Activated T-helper 17 cell treated with anti-CD3 and anti-CD28 coated beads, Interleukin-2, amount 50 U/mL, for 72 hours (primary cell): Measurements from ENCODE around the gene GNL1. TPM values are rescaled to one million over a fixed set of nuclear protein-coding genes. Genes with fewer than 3 reads are reported as not detected.
"Not testable (repeated sequence)": the region's sequence is repeated elsewhere in the genome, so short reads cannot be mapped to it uniquely, and the experiment has no call there.

Source experiments
- ATAC-seq: fragments of 150-1000 bp; cut with Tn5 transposase; replicated peaks from 2 replicates; pipeline ENCODE4 v1.10.0; 2021; ENCODE audit warnings: mild to moderate bottlenecking, moderate library complexity
- H3K27ac Mint-ChIP-seq: one replicate; pipeline ENCODE4 v1.8.0; 2022; ENCODE audit warnings: mixed read lengths
- H3K27me3 Mint-ChIP-seq: one replicate; pipeline ENCODE4 v1.8.0; 2022; ENCODE audit warnings: mixed read lengths
- H3K36me3 Mint-ChIP-seq: one replicate; pipeline ENCODE4 v1.8.0; 2022; ENCODE audit warnings: low read depth, mild to moderate bottlenecking, mixed read lengths
- H3K4me1 Mint-ChIP-seq: one replicate; pipeline ENCODE4 v1.8.0; 2022; ENCODE audit warnings: mixed read lengths
- H3K4me3 Mint-ChIP-seq: one replicate; pipeline ENCODE4 v1.8.0; 2022; ENCODE audit warnings: mild to moderate bottlenecking, mixed read lengths
- H3K9me3 Mint-ChIP-seq: one replicate; pipeline ENCODE4 v1.8.0; 2022; ENCODE audit warnings: mixed read lengths
- total RNA-seq, 2 donors: library from RNA; stranded (reverse); gene quantifications; one replicate each; pipeline ENCODE4 v1.2.3, GENCODE V29; 2022

GNL1 gene
- total RNA-seq, 2 donors from 2014 or later: 102 to 117 TPM

GRCh38 chr6:30508890-30509736 lies 47.2 kb downstream of the GNL1 start:
- H3K4me1 Mint-ChIP-seq: peaks cover 19% of the 10 kb centered on the region
- no peaks in the 10 kb centered on the region for H3K9me3 Mint-ChIP-seq
- H3K27ac Mint-ChIP-seq: peak overlapping the region; percentile 83
- no peaks in the 10 kb centered on the region for H3K27me3 Mint-ChIP-seq
- ATAC-seq: peak; percentile 87
- H3K36me3 Mint-ChIP-seq: peaks cover 6% of the 10 kb centered on the region
- H3K4me3 Mint-ChIP-seq: peak overlapping the region; percentile 71

DNA sequence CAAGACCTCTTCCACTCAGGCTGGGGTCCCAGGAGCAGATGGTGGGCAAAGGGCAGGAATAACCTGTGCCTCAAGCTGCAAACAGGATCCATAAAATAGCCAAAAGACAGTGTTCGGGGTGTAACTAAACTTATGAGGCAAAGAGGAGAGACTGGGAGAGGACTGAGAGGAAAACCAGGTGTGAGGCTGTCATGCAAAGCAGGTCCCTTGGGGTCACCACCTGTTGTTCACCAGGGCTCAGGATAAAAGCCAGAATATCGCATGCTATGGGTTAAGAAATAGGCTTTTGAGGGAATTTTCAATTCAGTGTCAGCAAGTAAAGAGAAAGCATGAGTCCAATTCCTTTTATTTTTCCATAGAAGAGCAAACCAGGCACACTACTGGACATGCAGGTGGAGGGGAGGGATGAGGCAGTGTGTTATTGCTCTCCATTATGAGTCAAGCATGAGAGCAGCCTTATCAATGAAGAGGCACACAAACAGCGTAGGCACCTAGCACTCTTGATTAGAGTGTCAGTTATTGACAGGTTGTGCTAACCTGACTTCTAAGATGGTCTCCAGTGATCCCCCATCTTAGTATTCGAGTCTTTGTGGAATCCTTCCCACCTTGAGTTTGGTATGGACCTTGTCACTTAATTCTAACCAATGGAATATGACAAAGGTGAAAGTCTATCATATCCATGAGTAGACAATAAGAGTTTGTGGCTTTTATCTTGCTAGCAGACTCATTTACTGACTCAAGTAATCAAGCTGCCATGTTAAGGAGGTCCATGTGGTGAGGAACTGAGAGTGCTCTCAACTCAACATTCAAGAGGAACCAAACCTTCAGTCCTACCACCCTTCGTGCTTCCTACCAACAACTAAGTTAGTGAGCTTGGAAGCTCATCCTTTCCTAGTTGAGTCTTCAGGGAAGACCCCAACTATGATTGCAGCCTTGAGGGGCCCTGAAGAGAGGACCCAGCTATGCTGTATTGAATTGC lies 48.2 kb downstream of the GNL1 start:
- peaks cover 19% of the 10 kb centered on the region for H3K4me1 Mint-ChIP-seq
- H3K27ac Mint-ChIP-seq: peak overlapping the region; percentile 83
- H3K27me3 Mint-ChIP-seq: no peaks in the 10 kb centered on the region
- H3K4me3 Mint-ChIP-seq: peak overlapping the region; percentile 71
- peaks cover 6% of the 10 kb centered on the region for H3K36me3 Mint-ChIP-seq
- peak; percentile 69 for ATAC-seq
- no peaks in the 10 kb centered on the region for H3K9me3 Mint-ChIP-seq

DNA sequence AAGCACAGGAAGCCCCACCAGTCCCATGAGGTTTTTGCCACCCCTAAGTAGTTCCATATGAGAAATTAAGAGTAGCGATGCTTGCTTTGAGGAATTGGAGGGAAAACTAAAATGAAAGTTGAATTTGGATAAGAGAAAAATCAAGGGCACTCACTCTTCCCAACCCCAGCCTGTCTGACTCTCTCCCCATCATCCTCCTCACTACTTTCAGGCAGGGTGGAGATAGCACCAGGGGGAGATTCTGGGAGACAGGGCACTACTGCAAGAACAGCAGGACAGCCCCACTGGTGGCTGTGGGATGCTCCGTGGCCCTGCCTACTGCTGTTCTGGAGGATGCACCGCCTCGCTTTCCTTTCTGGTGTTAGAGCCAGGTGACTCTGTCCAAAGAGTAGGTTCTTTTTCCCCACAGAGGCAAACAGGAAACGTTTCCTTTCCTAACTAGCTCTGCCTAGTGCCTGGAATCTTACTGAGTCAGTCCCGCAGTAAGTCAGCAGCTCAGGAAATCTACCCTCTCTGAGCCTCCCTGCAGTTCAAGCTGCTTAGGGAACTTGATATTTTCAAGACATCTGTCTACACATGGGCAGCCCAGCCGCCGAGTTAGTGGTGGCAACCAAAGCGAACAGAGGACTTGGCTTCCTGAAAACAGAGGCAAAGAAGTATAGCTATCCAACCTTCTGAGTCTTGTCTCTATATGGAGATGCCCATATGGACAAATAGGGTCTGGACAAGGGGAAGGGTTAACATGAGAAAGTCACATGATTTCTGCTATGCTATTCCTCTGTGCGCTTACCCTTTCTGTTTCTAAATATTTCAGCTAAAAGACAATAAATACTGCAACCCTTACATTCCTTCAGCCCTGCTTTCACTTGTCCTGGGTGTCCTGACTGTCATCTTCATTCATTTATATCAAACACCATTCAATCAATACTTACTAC lies 55.6 kb downstream of the GNL1 start:
- no peaks in the 10 kb centered on the region for H3K36me3 Mint-ChIP-seq
- H3K27me3 Mint-ChIP-seq: no peaks in the 10 kb centered on the region
- no peaks in the 10 kb centered on the region for H3K9me3 Mint-ChIP-seq
- peak; percentile 35 for ATAC-seq
- peaks cover 31% of the 10 kb centered on the region for H3K4me1 Mint-ChIP-seq
- peak overlapping the region; percentile 85 for H3K27ac Mint-ChIP-seq
- peak overlapping the region; percentile 81 for H3K4me3 Mint-ChIP-seq

DNA sequence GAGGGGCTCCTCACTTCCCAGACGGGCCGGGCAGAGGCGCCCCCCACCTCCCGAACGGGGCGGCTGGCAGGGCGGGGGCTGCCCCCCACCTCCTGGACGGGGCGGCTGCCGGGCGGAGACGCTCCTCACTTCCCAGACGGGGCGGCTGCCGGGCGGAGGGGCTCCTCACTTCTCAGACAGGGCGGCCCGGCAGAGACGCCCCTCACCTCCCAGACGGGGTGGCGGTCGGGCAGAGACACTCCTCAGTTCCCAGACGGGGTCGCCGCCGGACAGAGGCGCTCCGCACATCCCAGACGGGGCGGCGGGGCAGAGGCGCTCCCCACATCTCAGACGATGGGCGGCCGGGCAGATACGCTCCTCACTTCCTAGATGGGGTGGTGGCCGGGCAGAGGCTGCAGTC lies 57.6 kb downstream of the GNL1 start:
- not testable (repeated sequence) for H3K4me3 Mint-ChIP-seq, ATAC-seq, H3K27ac Mint-ChIP-seq, H3K27me3 Mint-ChIP-seq, H3K9me3 Mint-ChIP-seq
- Mint-ChIP-seq H3K36me3 (peaks cover 19% of the 10 kb centered on the region), H3K4me1 (peaks cover 47% of the 10 kb centered on the region)

DNA sequence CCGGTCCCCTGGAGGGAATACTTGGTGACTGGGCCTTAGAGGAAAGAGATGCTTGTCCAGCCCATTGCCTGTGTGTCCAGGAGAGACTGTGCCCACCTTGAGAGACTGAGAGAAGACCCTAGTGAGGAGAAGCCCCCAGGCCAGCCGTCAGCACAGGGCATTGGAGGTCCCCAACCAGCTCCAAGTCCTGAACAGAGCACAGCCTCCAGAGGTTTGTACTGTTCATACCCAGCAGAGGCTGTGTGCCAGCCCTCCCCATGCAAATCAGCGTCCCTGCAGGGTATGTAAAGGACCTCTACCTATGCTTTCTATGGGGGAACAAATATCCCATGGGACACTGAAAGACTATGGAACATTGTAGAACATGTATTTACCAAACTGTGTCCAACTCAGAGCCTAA lies 58.6 kb downstream of the GNL1 start:
- no peaks in the 10 kb centered on the region for H3K9me3 Mint-ChIP-seq

GRCh38 chr6:30497261-30497599 lies 59.1 kb downstream of the GNL1 start:
- Mint-ChIP-seq H3K4me3 (peak overlapping the region; percentile 98), H3K36me3 (peaks cover 34% of the 10 kb centered on the region), H3K4me1 (peaks cover 53% of the 10 kb centered on the region), H3K27ac (peak overlapping the region; percentile 98)
- H3K27me3 Mint-ChIP-seq, ATAC-seq, H3K9me3 Mint-ChIP-seq: not testable (repeated sequence)

More for the DNA sequence above, 58.6 kb downstream of the GNL1 start:
- no peak for ATAC-seq
- peaks cover 52% of the 10 kb centered on the region for H3K4me1 Mint-ChIP-seq
- H3K27ac Mint-ChIP-seq: peak overlapping the region; percentile 98
- H3K36me3 Mint-ChIP-seq: peaks cover 29% of the 10 kb centered on the region
- H3K27me3 Mint-ChIP-seq: no peaks in the 10 kb centered on the region
- H3K4me3 Mint-ChIP-seq: peak overlapping the region; percentile 98

- Mint-ChIP-seq H3K27me3 (no peaks in the 10 kb centered on the region), H3K27ac (peak overlapping the region; percentile 98), H3K9me3 (no peaks in the 10 kb centered on the region), H3K4me3 (peak overlapping the region; percentile 98), H3K4me1 (peaks cover 53% of the 10 kb centered on the region), H3K36me3 (peaks cover 46% of the 10 kb centered on the region)
- ATAC-seq: no peak
Observed at GRCh38 chr6:30495993-30496392, 60.3 kb downstream of the GNL1 start.

DNA sequence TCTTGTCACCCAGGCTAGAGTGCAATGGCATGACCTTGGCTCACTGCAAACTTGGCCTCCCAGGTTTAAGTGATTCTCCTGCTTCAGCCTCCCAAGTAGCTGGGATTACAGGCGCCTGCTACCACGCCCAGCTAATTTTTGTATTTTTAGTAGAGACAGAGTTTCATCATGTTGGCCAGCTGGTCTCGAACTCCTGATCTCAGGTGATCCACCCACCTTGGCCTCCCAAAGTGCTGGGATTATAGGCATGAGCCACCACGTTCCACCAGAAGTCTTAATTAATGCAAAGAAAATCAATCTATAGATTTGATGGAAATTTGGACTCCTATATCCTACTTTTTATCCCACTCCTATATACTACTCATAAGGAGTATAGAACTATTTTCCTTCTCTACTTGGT lies 61.2 kb downstream of the GNL1 start:
- Mint-ChIP-seq H3K4me1 (peaks cover 46% of the 10 kb centered on the region), H3K36me3 (peaks cover 56% of the 10 kb centered on the region), H3K4me3 (peak overlapping the region; percentile 98), H3K27ac (peak overlapping the region; percentile 98)
- H3K27me3 Mint-ChIP-seq, H3K9me3 Mint-ChIP-seq, ATAC-seq: not testable (repeated sequence)

DNA sequence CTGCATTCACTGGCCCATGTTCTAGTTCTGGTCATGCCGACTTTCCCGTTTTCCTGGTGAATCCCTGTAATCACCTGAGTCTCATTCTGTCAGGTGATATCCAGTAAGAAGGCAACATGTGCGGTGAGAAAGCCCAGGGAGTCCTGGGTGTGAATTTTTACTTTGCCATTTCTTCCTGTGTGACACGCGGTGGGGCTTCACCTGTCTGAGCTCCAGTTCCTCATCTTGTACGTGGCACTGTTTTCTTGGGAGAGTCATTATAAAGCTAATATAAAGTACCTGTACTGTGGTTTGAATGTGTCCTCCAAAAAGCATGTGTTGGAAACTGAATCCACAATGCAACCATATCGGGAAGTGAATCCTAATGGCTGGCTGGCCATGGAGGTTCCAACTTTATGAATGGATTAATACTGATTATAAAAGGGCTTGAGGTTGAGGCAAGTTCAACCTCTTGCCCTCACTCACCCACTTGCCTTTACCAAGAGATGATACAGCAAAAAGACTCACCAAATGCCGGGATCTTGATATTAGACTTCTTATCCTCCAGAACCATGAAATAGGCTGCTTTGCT lies 61.9 kb downstream of the GNL1 start:
- ATAC-seq: no peak
- Mint-ChIP-seq H3K27ac (peak overlapping the region; percentile 98), H3K27me3 (no peaks in the 10 kb centered on the region), H3K9me3 (no peaks in the 10 kb centered on the region), H3K36me3 (peaks cover 62% of the 10 kb centered on the region), H3K4me3 (peak overlapping the region; percentile 98), H3K4me1 (peaks cover 46% of the 10 kb centered on the region)

GRCh38 chr6:30493643-30494250 lies 62.5 kb downstream of the GNL1 start:
- ATAC-seq: no peak
- H3K9me3 Mint-ChIP-seq: no peaks in the 10 kb centered on the region
- H3K4me1 Mint-ChIP-seq: peaks cover 50% of the 10 kb centered on the region
- peak overlapping the region; percentile 98 for H3K4me3 Mint-ChIP-seq
- H3K36me3 Mint-ChIP-seq: peaks cover 68% of the 10 kb centered on the region
- H3K27me3 Mint-ChIP-seq: no peaks in the 10 kb centered on the region
- H3K27ac Mint-ChIP-seq: peak overlapping the region; percentile 98

DNA sequence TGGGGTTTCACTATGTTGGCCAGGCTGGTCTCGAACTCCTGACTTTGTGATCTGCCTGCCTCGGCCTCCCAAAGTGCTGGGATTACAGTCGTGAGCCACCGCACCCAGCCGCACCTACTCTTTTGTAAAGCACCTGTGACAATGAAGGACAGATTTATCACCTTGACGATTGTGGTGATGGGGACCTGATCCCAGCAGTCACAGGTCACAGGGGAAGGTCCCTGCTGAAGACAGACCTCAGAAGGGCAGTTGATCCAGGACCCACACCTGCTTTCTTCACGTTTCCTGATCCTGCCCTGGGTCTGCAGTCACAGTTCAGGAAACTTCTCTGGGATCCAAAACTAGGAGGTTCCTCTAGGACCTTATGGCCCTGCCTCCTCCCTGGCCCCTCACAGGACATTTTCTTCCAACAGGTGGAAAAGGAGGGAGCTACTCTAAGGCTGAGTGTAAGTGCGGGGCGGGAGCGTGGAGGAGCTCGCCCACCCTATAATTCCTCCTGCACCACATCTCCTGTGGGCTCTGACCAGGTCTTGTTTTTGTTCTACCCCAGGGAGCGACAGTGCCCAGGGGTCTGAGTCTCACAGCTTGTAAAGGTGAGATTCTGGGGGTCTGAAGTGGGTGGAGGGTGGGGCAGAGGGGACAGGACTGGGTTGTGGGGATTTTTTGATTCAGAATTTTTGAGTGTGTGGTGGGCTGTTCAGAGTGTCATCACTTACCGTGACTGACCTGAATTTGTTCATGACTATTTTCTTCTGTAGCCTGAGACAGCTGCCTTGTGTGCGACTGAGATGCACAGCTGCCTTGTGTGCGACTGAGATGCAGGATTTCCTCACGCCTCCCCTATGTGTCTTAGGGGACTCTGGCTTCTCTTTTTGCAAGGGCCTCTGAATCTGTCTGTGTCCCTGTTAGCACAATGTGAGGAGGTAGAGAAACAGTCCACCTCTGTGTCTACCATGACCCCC lies 64.0 kb downstream of the GNL1 start:
- Mint-ChIP-seq H3K27me3 (no peaks in the 10 kb centered on the region), H3K9me3 (no peaks in the 10 kb centered on the region), H3K36me3 (peaks cover 68% of the 10 kb centered on the region), H3K4me3 (peak overlapping the region; percentile 98), H3K27ac (peak overlapping the region; percentile 98), H3K4me1 (peaks cover 45% of the 10 kb centered on the region)
- no peak for ATAC-seq
